Stimulated activated CD4-positive, alpha-beta T cell treated with anti-CD3 and anti-CD28 coated beads, TNF-alpha, amount 100 ng/mL, for 1 hour (primary cell): ENCODE measurements around the gene C10orf67.
"Not testable (repeated sequence)": the region's sequence is repeated elsewhere in the genome, so short reads cannot be mapped to it uniquely, and the experiment has no call there.

Experiments used
- DNase-seq, 3 donors: peaks; one replicate each; pipeline ENCODE4 v3.0.0-alpha.2; 2020; ENCODE audit warnings: low read depth in 3 of 3, low spot score in 1 of 3

Gene C10orf67

GRCh38 chr10:23280419-23281043 lies 64.1 kb downstream of the C10orf67 start:
- no peak for DNase-seq

DNA sequence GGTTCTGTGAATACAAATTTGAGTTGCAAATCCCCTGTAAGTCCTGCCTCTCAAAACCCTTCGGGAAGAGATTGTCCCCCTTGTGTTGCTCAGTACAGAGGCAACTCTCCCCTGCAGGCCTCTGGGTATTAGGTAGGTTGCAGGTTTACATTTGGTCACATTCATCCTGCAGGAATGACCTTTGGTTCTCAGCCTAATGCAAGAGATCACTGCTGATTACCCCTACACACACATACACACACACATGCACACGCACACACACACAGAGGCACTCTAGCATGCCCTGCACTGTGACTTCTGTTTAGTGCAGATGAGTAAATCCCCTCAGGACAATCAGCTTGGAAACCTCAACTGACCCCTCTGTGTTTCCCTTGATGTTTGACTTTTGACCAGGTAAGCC lies 69.2 kb downstream of the C10orf67 start:
- DNase-seq = no peak

- DNase-seq = not testable (repeated sequence)
Observed at GRCh38 chr10:23274179-23274578, 70.4 kb downstream of the C10orf67 start.

DNA sequence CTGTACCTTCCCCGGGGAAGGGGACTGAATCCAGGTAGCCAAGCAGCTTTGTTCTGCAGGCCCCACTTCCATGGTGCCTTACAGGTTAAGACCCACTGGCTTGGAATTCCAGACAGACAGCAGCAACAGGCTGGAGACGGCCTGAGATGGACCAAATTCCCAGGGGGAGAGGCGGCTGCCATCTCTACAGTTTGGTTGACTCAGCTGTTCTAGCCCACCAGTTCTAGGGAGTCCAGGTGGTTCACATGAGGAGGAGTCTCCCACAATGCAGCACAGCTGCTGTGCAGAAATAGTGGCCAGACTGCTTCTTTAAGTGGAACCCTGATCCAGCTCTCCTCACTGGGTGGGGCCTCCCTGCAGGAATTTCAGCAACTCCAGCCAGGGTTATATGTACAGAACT lies 74.1 kb downstream of the C10orf67 start:
- DNase-seq = no peak

DNA sequence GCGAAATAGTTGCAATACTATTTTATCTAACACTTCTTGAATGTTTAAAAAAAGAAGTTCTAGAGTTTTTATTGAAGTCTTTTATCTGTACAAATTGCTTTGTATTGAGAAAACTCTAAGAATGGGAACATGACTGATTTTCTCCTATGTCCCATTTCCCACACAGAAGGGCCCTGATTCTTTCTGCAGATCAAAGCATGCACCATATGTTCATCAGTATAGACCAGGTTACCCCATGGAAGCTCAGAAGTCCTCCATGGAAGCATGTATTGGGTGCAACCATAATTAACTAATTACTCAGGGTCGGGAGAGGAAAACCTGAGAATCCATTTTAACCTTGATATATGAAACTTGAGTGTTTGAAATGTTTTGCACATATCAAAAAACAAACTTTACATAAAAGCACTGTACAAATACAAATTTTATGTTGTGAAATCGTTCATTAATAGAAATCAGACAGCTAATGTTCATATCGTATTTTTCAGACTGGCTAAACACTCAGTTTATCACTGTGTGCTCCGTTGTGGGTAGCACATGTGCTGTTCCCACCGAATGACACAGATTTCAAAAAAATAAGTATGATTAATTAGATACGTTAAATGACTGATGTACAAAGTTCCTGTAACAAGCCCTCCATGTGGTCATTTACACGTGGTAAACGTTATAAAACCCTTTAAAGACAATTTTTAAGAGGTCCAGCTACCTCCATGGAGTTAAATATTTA lies 81.0 kb downstream of the C10orf67 start:
- no peak for DNase-seq

DNA sequence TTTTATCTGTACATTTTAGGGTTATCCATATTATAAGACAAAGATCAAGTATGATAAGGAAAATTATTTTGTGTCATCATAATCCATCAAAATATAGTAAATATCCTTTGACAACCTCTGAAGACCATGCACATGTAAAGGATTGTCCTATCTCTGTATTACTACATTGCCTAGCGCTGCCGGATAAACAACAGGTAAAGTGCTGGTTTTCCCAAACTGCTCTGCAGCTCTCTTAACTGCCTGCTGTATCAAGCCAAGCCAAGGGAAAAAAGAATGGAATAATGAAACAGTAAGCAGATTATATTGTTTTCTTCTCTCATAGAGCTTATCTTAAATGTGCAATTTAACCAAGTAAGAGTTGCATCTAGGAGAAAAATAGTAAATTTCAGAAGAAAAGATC lies 81.7 kb downstream of the C10orf67 start:
- no peak for DNase-seq

DNA sequence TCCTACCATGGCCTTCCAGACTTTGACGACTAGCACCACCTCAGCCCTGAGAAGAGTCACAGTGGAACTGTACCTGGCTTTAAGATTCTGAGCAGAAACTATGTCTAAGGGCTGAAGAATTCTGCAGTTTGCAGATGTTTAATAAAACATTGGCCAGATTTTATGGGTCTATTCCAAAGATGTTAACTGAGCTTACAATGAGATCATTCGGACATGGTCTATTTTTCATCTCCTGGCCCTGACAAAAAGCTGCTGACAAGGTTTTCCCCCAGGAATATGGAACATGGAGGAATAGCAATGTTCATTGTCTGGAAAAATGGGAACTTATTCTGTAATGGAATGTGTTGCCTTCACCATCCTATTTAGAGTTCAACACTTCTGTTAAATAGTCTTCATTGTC lies 86.1 kb downstream of the C10orf67 start:
- DNase-seq = no peak

DNA sequence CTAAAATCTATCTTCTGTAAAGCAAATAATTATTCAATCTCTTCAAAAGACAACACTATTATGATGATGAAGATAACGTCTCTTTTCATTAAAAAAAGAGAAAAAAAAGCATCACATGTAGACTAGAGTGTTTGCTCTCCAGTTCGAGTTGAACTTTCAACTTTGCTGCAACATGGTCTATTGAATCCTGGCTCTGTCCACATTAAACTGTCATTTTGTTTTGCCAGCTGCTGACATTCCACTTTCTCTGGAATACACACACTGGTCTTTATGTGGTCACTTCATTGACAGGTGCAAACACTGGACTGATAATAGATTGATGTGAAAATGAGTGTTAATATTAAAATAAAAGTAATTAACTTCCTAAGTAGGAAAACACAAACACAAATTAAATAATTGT lies 90.8 kb downstream of the C10orf67 start:
- DNase-seq = no peak

- not testable (repeated sequence) for DNase-seq
Observed at GRCh38 chr10:23252859-23253258, 91.7 kb downstream of the C10orf67 start.

- DNase-seq = not testable (repeated sequence)
Observed at GRCh38 chr10:23241779-23242178, 102.8 kb downstream of the C10orf67 start.

GRCh38 chr10:23238015-23238414 lies 106.6 kb downstream of the C10orf67 start:
- no peak for DNase-seq

- DNase-seq = no peak
Observed at GRCh38 chr10:23230582-23230981, 114.0 kb downstream of the C10orf67 start.

DNA sequence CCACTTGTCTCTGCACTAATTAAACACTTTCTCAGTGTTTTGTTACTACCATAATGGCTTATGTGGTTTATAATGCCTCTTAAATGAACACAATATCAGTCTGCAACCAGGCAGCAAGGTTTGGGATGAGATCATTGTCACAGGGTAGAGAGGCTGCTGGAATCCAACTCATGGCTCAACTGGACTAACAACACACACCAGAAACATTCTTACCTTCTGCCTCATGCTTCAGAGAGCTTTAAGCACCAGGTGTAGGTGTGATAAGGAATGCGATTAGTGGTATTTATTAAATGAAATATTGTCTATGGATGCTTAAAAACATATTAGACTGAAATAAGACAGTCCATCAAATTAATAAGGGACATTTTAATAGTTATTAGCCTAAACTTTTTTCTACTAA lies 127.1 kb downstream of the C10orf67 start:
- no peak for DNase-seq

DNA sequence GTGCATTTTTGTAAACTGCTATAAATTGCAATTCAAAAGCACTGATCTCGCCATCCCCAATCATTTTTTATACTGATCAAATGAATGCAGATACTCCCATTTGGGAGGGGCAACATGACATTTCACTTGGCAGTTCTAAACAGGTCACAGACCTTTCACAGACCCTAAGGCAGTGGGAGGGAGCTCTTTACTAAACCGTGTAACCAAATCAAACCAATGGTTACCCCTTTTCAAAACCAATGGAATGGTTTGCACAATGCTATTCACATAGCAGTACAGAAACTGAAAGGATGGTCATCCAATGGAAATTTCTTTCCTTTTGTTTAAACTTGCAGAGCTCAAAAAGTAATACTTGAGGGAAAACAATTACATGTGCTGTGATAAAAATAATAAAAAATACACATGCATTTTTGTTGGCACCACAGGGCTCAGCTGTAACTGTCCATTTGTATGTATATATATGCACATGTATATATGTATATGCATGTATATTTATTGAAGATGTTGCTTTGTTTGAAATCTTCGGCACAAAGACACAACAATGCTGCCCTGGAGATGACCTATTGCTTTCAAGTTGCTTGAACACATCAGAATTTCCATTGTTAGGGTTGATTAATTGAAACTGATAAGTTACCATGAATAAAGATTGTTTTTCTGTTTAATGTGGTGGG lies 138.5 kb downstream of the C10orf67 start:
- no peak for DNase-seq

DNA sequence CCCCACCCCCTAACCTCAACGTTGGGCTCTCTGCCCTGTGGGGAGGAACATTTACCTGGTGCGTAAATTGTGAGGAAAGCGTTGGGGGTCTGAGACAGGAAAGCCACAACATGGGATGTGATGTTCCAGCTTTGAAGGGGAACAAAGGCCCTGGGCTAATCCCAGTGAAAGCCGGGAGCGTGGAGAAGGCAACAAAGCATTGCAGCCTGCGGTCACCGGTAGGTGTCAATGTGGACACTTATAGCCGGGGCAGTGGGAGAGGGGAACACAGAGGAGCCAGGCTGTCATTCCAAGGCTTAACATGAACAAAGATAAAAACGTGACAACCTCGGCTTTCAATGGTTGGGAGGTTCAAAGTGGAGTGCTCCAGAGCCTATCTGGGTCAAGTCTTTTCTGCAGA lies 139.8 kb downstream of the C10orf67 start:
- DNase-seq = no peak

DNA sequence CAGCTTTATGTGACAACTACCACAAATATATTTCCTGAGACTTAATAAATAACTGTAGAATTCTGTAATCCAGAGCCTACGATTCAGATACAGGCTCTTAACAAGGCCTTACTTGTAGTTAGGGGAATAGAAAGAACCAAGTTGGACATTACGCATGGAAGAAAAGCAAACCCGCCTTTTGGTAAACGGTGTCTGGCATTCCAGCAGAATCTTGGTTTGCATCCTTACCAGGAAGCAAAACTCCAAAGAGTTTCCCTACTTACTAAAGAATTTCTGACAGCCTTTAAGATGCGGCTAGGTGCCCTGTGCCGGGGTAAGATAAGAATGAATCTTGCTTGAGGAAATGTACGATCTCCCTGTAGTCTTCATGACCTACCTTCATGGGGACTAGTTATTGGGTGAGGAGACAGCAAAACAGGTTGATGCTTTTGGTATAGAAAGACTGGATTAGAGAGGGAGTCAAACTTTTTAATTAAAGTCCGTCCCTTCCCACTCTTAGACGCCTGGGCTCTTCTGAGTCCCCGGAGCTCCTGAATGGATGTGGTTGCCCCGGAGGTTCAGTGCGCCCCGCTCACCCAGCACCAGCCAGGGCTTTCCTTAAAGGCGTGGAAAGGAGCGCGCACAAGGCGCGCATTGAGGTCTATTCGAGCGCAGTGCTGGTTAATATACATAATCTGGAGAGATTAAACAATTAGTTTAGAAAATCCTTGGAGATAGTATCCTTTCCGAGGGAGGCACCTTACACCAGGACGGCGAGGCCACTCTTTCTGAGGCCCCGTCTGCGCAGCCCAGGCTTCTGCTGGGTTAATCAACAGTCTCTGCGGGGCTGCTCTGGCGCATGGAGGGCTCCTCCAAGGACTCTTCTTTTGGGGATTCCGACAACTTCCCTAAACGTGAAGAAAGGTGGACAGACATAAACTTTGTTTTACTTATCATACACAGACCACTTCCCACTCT lies 140.9 kb downstream of the C10orf67 start:
- DNase-seq = no peak

DNA sequence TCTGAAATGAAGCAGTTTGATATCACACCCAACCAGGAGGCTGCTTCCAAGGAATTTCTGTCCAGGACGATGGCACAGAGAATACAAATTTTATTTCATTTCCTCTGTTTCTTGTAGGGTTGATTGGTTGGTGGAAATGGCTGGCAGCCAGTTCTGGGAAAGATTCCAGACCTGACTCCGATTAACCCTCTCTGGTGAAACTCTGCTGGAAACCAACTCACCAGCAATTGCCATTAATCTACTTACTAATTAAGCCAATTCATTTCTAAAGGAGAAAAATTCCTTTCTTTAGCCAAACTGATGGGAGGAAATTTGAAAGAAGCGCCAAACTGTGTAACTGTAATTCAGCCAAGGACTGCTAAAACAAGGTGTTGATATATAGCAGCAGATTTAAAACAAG lies 141.8 kb downstream of the C10orf67 start:
- no peak for DNase-seq

DNA sequence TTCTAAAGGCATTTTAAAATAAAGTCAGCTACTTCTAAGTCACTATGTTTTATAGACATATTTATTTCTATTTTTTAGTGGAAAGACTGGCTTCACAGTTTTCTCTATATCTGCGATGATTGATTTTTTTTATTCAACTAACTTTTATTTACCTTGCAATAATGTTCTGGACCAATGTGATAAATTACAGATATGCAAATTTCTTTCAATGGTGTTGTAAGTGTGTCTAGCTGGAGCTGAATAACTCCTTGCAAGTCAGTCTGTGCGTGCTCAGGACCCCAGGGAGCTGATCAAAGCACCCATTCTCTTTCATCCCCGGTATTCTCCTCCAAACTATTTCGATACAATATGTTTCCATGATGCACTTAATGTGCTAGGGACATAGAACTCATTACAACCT lies 142.8 kb downstream of the C10orf67 start:
- DNase-seq = no peak

GRCh38 chr10:23200997-23201652 lies 143.5 kb downstream of the C10orf67 start:
- DNase-seq = no peak

DNA sequence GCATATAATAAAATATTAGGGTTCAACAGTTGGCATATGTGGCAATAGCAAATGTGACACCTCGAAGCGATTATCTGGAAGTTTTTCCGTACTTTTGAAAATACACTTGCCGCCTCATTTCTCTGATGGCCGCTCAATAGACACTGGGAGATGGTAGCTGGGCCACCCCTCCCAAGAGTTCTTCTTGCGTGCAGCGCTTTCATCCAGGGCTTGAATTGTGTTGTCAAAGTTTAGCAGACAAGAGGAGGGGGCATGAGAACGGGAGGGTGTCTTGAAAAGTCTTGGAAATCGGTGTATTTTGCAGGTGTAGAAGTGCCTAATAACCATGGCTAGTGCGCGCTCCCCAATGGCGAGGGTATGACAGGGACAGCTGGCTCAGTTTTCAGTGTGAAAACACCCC lies 144.0 kb downstream of the C10orf67 start:
- no peak for DNase-seq
